GM12878 (cell line): Measurements from ENCODE around the gene NR6A1. TPM values are rescaled to one million over a fixed set of nuclear protein-coding genes. Genes with fewer than 3 reads are reported as not detected.

ENCODE experiments used
- ATAC-seq: fragments of 200-7000 bp; cut with Tn5 transposase; 3 replicates; pipeline ENCODE4 v1.9.1; 2020; ENCODE audit warnings: mild to moderate bottlenecking, moderate library complexity
- BruUV-seq: library from RNA; stranded (reverse); fragments of 400-500 nt; replicated peaks from 2 replicates; lab custom pipeline; 2021; lab: Mats Ljungman, UMichigan
- CTCF ChIA-PET: fragments of 300-600 bp; sonication (Branson Sonifier 250); formaldehyde crosslinking; extraction: SDS; loops from one replicate; lab custom pipeline; 2021; ENCODE audit warnings: inconsistent platforms; lab: Yijun Ruan, JAX
- POLR2A ChIA-PET: fragments of 350-600 bp; formaldehyde crosslinking; extraction: SDS; loops from one replicate; lab custom pipeline; 2021; ENCODE audit warnings: inconsistent platforms; lab: Charles Lee
- RAD21 ChIA-PET: fragments of 300-600 bp; sonication (Branson Sonifier 250); formaldehyde crosslinking; loops from one replicate; lab custom pipeline; 2023; ENCODE audit warnings: antibody characterized with exemption; ENCODE audit not compliant: unreplicated experiment; lab: Charles Lee
- SMC1A ChIA-PET: fragments of 300-600 bp; sonication (Branson Sonifier 250); formaldehyde crosslinking; loops from one replicate; lab custom pipeline; 2023; ENCODE audit not compliant: unreplicated experiment, uncharacterized antibody; lab: Charles Lee
- DNase-seq: peaks from one replicate; pipeline ENCODE4 v3.0.0-alpha.2; 2011; ENCODE audit warnings: low read depth, low spot score
- FAIRE-seq: peaks from 3 replicates; lab custom pipeline; 2011; peaks lifted over from hg19 to GRCh38; lab: Jason Lieb, UNC
- H2AFZ ChIP-seq: 2 replicates; pipeline ENCODE4 v1.6.0; 2011; ENCODE audit warnings: low read depth, low read length, control low read depth; ENCODE audit not compliant: control insufficient read depth
- H3K27ac ChIP-seq: 2 replicates; pipeline ENCODE4 v1.5.1; 2011; ENCODE audit warnings: control low read depth; ENCODE audit not compliant: control insufficient read depth, insufficient read depth
- H3K27me3 ChIP-seq, 2 experiments: replicated peaks in 1 of 2; 2 replicates each; pipeline versions ENCODE4 v1.6.0 to v1.6.1; 2011; ENCODE audit warnings: low read length in 1 of 2; ENCODE audit not compliant: control insufficient read depth in 2 of 2, insufficient read depth in 2 of 2
- H3K36me3 ChIP-seq, 2 experiments: 2 replicates each; pipeline ENCODE4 v1.5.1; 2011; ENCODE audit warnings: low read length in 1 of 2; ENCODE audit not compliant: control insufficient read depth in 2 of 2, insufficient read depth in 2 of 2
- H3K4me1 ChIP-seq: 2 replicates; pipeline ENCODE4 v1.6.1; 2011; ENCODE audit warnings: mild to moderate bottlenecking, low read length, moderate library complexity, mixed read lengths; ENCODE audit not compliant: control insufficient read depth, insufficient read depth
- H3K4me2 ChIP-seq: 2 replicates; pipeline ENCODE4 v1.6.0; 2011; ENCODE audit warnings: control low read depth; ENCODE audit not compliant: control insufficient read depth, insufficient read depth
- H3K4me3 ChIP-seq: fragments of 200-600 bp; sonication (generic); 2 replicates; pipeline ENCODE4 v1.5.1; 2016
- H3K79me2 ChIP-seq: 2 replicates; pipeline ENCODE4 v1.6.0; 2011; ENCODE audit warnings: low read length; ENCODE audit not compliant: control insufficient read depth, insufficient read depth
- H3K9ac ChIP-seq: 2 replicates; pipeline ENCODE4 v1.8.0; 2011; ENCODE audit warnings: low read length, control low read depth, mixed read lengths; ENCODE audit not compliant: control insufficient read depth, insufficient read depth
- H3K9me3 ChIP-seq: replicated peaks from 3 replicates; pipeline ENCODE4 v1.5.1; 2011; ENCODE audit warnings: mild to moderate bottlenecking, low read length; ENCODE audit not compliant: control insufficient read depth, insufficient read depth
- H4K20me1 ChIP-seq: 2 replicates; pipeline ENCODE4 v1.6.0; 2011; ENCODE audit not compliant: control insufficient read depth, insufficient read depth
- BHLHE40 ChIP-seq, 2 experiments: fragments of 450-650 bp in 1 of 2; IDR thresholded peaks; 2 replicates each; pipeline ENCODE4 v1.6.1; 2011 to 2017; ENCODE audit warnings: low read depth in 2 of 2, borderline replicate concordance in 1 of 2, improper control_type of control experiment in 1 of 2, low read length in 1 of 2, mild to moderate bottlenecking in 1 of 2
- BRCA1 ChIP-seq: IDR thresholded peaks from 2 replicates; pipeline ENCODE4 v1.6.1; 2011; ENCODE audit warnings: low read depth, low read length, improper control_type of control experiment
- CBX3 ChIP-seq: fragments of 200-600 bp; sonication (generic); IDR thresholded peaks from 2 replicates; pipeline ENCODE4 v1.6.1; 2016; ENCODE audit warnings: low read depth, borderline replicate concordance
- ETV6 ChIP-seq, 2 experiments: fragments of 450-650 bp in 1 of 2; IDR thresholded peaks in 1 of 2; conservative IDR thresholded peaks in 1 of 2; 2 replicates each; pipeline ENCODE4 v1.6.1; 2014; ENCODE audit warnings: antibody characterized with exemption in 1 of 2, borderline replicate concordance in 1 of 2, low read depth in 1 of 2, mild to moderate bottlenecking in 1 of 2, moderate library complexity in 1 of 2
- FOXM1 ChIP-seq: IDR thresholded peaks from 2 replicates; pipeline ENCODE4 v1.6.1; 2012; ENCODE audit warnings: low read depth, mild to moderate bottlenecking, inconsistent platforms, low read length, moderate library complexity
- GATAD2B ChIP-seq: fragments of 450-650 bp; conservative IDR thresholded peaks from 2 replicates; pipeline ENCODE4 v1.6.1; 2017; ENCODE audit warnings: low read depth, mild to moderate bottlenecking, moderate library complexity
- MXI1 ChIP-seq: fragments of 150-350 bp; IDR thresholded peaks from 2 replicates; pipeline ENCODE4 v1.6.1; 2011; ENCODE audit warnings: low read depth, mild to moderate bottlenecking, inconsistent platforms, low read length, improper control_type of control experiment
- NFXL1 ChIP-seq: fragments of 450-650 bp; IDR thresholded peaks from 2 replicates; pipeline ENCODE4 v1.6.1; 2017; ENCODE audit warnings: antibody characterized with exemption, mild to moderate bottlenecking, borderline replicate concordance
- SMAD1 ChIP-seq: fragments of 450-650 bp; IDR thresholded peaks from 2 replicates; pipeline ENCODE4 v1.6.1; 2018; ENCODE audit warnings: mild to moderate bottlenecking, low read depth; ENCODE audit not compliant: partially characterized antibody
- SRF ChIP-seq, 2 experiments: IDR thresholded peaks; 2 replicates each; pipeline ENCODE4 v1.6.1; 2011; ENCODE audit warnings: low read depth in 2 of 2, low read length in 2 of 2, mild to moderate bottlenecking in 1 of 2, moderate library complexity in 1 of 2
- YY1 ChIP-seq: IDR thresholded peaks from 2 replicates; pipeline ENCODE4 v1.6.1; 2011; ENCODE audit warnings: low read depth, mild to moderate bottlenecking, low read length
- WGBS: methylation state at CpG from one replicate; pipeline ENCODE4 v1.1.6; 2016; ENCODE audit warnings: low lambda C conversion rate; ENCODE audit not compliant: insufficient replicate concordance, insufficient coverage; ENCODE audit errors: missing lambda C conversion rate; 5-methylcytosine and 5-hydroxymethylcytosine counted together
- in situ Hi-C: fragments of 300-500 bp; cut with MboI; formaldehyde crosslinking; loops from 9 replicates; pipeline ENCODE4 v1.14.3; 2018; ENCODE audit warnings: mixed read lengths
- intact Hi-C: fragments of 100-400 bp; cut with micrococcal nuclease; formaldehyde crosslinking; loops from one replicate; pipeline ENCODE4 v1.14.2; 2022; ENCODE audit not compliant: unreplicated experiment
- polyA plus RNA-seq, 11 experiments: library from polyadenylated mRNA; depleted of rRNA in 4 of 11; unstranded in 6 of 11; stranded (reverse) in 5 of 11; fragments of >200 nt; fragmentation: Nextera tagmentation in 4 of 11; fragmentation: Illumina TruSeq in 1 of 11; extraction: Ambion mirVana in 4 of 11; extraction: Trizol in 1 of 11; gene quantifications; 1 replicate in 1 of 11; 2 replicates in 10 of 11; pipeline versions ENCODE4 v1.2.1 to v1.2.3, GENCODE V29; 2011 to 2016; ENCODE audit warnings: inconsistent platforms in 2 of 11, missing spikeins in 2 of 11, low read depth in 1 of 11
- total RNA-seq, 4 experiments: library from RNA; depleted of rRNA in 3 of 4; stranded (reverse); fragments of >200 nt in 3 of 4; fragmentation: Illumina TruSeq in 1 of 4; extraction: Trizol in 1 of 4; gene quantifications; 2 replicates each; pipeline versions ENCODE4 v1.2.1 to v1.2.3, GENCODE V29; 2013 to 2021
- TF ChIP-seq, protein P1 (sequence below): IDR thresholded peaks from 2 replicates; pipeline ENCODE4 v1.6.1; 2011; ENCODE audit warnings: mild to moderate bottlenecking, low read depth, low read length, moderate library complexity; ENCODE audit not compliant: insufficient replicate concordance
- TF ChIP-seq, protein P2 (sequence below): fragments of 450-650 bp; IDR thresholded peaks from 2 replicates; pipeline ENCODE4 v1.6.1; 2017; ENCODE audit warnings: borderline replicate concordance
- TF ChIP-seq, protein P3 (sequence below): fragments of 450-650 bp; formaldehyde crosslinking; IDR thresholded peaks from 2 replicates; pipeline ENCODE4 v1.4.0; 2020; ENCODE audit warnings: mild to moderate bottlenecking, moderate library complexity

Gene NR6A1
- total and polyA plus RNA-seq, 10 of the 15 experiments (the other 5 are each of a cell fraction or from before 2014, with no cell fraction given), result 1.2 to 9.2 (median 4.6) TPM

DNA sequence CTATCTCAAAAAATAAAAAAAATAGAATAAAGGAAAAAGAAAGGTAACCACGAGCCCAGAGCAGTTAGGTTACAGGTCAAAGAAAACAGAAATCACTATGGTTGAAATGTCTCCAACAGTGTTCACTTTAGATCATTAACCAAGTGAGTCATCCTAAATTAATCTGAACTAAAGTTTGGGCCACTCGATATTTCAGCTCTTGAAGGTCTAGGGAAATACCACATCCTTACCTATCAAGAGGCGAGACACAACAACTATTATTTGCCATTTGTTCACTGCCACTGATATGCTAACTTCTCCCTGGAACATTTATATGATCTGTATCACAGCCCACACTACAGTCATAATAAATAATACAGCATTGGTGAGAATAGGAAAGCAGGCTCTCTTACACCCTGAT, 152.6 kb downstream of the NR6A1 start:
- Histone ChIP-seq H4K20me1 (no peaks in the 10 kb centered on the region), H3K36me3 (no peaks in the 10 kb centered on the region), H3K4me3 (no peak overlapping the region), H3K27ac (no peak overlapping the region; the same call in 1 of the 2 replicates), H2AFZ (no peak overlapping the region), H3K9ac (no peak overlapping the region), H3K4me1 (peaks cover 15% of the 10 kb centered on the region; the same call in 1 of the 2 replicates), H3K27me3 (no peaks in the 10 kb centered on the region), H3K4me2 (no peak overlapping the region), H3K79me2 (peaks cover 4% of the 10 kb centered on the region), H3K9me3 (no peaks in the 10 kb centered on the region)
- CTCF ChIA-PET, result interaction anchor here (0.6 to 9.0 kb wide), 23 partner anchors 10 to 234 kb away, joined by 3 to 424 read pairs (median 13); partner anchors contain the start of genes NR6A1 and WDR38
- no peak for TF ChIP-seq SRF (IDR thresholded peaks at IDR 0.05; ENCODE audit: low read depth in 2 of 2, low read length in 2 of 2)
- TF ChIP-seq CBX3, result no peak
- TF ChIP-seq, protein P1, sequence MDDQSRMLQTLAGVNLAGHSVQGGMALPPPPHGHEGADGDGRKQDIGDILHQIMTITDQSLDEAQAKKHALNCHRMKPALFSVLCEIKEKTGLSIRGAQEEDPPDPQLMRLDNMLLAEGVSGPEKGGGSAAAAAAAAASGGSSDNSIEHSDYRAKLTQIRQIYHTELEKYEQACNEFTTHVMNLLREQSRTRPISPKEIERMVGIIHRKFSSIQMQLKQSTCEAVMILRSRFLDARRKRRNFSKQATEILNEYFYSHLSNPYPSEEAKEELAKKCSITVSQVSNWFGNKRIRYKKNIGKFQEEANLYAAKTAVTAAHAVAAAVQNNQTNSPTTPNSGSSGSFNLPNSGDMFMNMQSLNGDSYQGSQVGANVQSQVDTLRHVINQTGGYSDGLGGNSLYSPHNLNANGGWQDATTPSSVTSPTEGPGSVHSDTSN, result no peak
- TF ChIP-seq, protein P2, sequence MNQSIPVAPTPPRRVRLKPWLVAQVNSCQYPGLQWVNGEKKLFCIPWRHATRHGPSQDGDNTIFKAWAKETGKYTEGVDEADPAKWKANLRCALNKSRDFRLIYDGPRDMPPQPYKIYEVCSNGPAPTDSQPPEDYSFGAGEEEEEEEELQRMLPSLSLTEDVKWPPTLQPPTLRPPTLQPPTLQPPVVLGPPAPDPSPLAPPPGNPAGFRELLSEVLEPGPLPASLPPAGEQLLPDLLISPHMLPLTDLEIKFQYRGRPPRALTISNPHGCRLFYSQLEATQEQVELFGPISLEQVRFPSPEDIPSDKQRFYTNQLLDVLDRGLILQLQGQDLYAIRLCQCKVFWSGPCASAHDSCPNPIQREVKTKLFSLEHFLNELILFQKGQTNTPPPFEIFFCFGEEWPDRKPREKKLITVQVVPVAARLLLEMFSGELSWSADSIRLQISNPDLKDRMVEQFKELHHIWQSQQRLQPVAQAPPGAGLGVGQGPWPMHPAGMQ, result no peak
- TF ChIP-seq MXI1, result no peak
- no peak for TF ChIP-seq BHLHE40 (IDR thresholded peaks at IDR 0.05; ENCODE audit: borderline replicate concordance in 1 of 2, low read depth in 2 of 2, low read length in 1 of 2)
- TF ChIP-seq NFXL1, result no peak
- no peak for TF ChIP-seq GATAD2B
- no peak for TF ChIP-seq FOXM1
- TF ChIP-seq SMAD1, result no peak
- TF ChIP-seq BRCA1, result no peak
- TF ChIP-seq ETV6 (conservative IDR thresholded peaks at IDR 0.05 in 1 of 2, IDR thresholded peaks at IDR 0.05 in 1 of 2; ENCODE audit: borderline replicate concordance in 1 of 2, low read depth in 1 of 2), result no peak
- TF ChIP-seq, protein P3, sequence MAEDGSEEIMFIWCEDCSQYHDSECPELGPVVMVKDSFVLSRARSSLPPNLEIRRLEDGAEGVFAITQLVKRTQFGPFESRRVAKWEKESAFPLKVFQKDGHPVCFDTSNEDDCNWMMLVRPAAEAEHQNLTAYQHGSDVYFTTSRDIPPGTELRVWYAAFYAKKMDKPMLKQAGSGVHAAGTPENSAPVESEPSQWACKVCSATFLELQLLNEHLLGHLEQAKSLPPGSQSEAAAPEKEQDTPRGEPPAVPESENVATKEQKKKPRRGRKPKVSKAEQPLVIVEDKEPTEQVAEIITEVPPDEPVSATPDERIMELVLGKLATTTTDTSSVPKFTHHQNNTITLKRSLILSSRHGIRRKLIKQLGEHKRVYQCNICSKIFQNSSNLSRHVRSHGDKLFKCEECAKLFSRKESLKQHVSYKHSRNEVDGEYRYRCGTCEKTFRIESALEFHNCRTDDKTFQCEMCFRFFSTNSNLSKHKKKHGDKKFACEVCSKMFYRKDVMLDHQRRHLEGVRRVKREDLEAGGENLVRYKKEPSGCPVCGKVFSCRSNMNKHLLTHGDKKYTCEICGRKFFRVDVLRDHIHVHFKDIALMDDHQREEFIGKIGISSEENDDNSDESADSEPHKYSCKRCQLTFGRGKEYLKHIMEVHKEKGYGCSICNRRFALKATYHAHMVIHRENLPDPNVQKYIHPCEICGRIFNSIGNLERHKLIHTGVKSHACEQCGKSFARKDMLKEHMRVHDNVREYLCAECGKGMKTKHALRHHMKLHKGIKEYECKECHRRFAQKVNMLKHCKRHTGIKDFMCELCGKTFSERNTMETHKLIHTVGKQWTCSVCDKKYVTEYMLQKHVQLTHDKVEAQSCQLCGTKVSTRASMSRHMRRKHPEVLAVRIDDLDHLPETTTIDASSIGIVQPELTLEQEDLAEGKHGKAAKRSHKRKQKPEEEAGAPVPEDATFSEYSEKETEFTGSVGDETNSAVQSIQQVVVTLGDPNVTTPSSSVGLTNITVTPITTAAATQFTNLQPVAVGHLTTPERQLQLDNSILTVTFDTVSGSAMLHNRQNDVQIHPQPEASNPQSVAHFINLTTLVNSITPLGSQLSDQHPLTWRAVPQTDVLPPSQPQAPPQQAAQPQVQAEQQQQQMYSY, result no peak
- TF ChIP-seq YY1, result no peak
- POLR2A ChIA-PET, result interaction anchor here (1.0 to 1.9 kb wide), 3 partner anchors 41 to 95 kb away, joined by 4 to 6 read pairs (median 4); no protein-coding TSS in a partner anchor
- DNase-seq, result no peak
- in situ Hi-C loops (loop anchor here (5.0 to 10.0 kb wide), 3 partner anchors 94 to 756 kb away; no protein-coding TSS in a partner anchor), intact Hi-C loops (loop anchor here (5.0 kb wide), 2 partner anchors 201 to 234 kb away; partner anchors contain the start of genes PSMB7 and WDR38)
- no peak for FAIRE-seq
- peak; percentile 3; the same call in 1 of the 3 replicates for ATAC-seq
- no TSS peak for BruUV-seq
- SMC1A ChIA-PET, result interaction anchor here (0.8 to 8.8 kb wide), 20 partner anchors 24 to 234 kb away, joined by 3 to 320 read pairs (median 9); partner anchors contain the start of genes NR6A1 and WDR38
- WGBS, result 60% methylated on average over 3 of the region's 3 CpGs
- RAD21 ChIA-PET, result interaction anchor here (0.5 to 6.4 kb wide), 15 partner anchors 17 to 248 kb away, joined by 3 to 231 read pairs (median 14); partner anchors contain the start of gene NR6A1
